Adrenal gland (tissue), 12 donors: Measurements from ENCODE around the gene NCAM2. TPM values are rescaled to one million over a fixed set of nuclear protein-coding genes. Genes with fewer than 3 reads are reported as not detected.

Experiments used
- DNase-seq, 7 donors: peaks; one replicate each; pipeline ENCODE4 v3.0.0-alpha.2; 2019 to 2020
- H3K27ac ChIP-seq, 5 donors: fragments of 200-600 bp; sonication (generic) in 4 of 5; 1 replicate in 3 of 5; 2 replicates in 2 of 5; pipeline versions ENCODE4 v1.5.1 to v1.8.0; 2016 to 2020; ENCODE audit warnings: mild to moderate bottlenecking in 1 of 5
- H3K27me3 ChIP-seq: fragments of 200-600 bp; 2 replicates; pipeline ENCODE4 v1.8.0; 2021
- H3K36me3 ChIP-seq, 2 donors: fragments of 200-600 bp; replicated peaks in 1 of 2; 1 replicate in 1 of 2; 2 replicates in 1 of 2; pipeline versions ENCODE4 v1.5.1 to v1.8.0; 2018 to 2022
- H3K4me1 ChIP-seq, 2 donors: fragments of 200-600 bp; replicated peaks in 1 of 2; 1 replicate in 1 of 2; 2 replicates in 1 of 2; pipeline versions ENCODE4 v1.5.1 to v1.8.0; 2018 to 2021
- H3K4me3 ChIP-seq, 4 donors: fragments of 200-600 bp; sonication (generic) in 3 of 4; one replicate each; pipeline ENCODE4 v1.5.1; 2016 to 2018
- H3K9me3 ChIP-seq, 3 donors: fragments of 200-600 bp; sonication (generic) in 1 of 3; replicated peaks in 1 of 3; 1 replicate in 2 of 3; 2 replicates in 1 of 3; pipeline versions ENCODE4 v1.5.1 to v1.8.0; 2016 to 2021
- POLR2A ChIP-seq, 2 donors: fragments of 450-650 bp; IDR thresholded peaks; one replicate each; pipeline ENCODE4 v1.6.1; 2017; ENCODE audit warnings: antibody characterized with exemption in 2 of 2, mild to moderate bottlenecking in 2 of 2, moderate library complexity in 1 of 2
- WGBS, 4 donors: extraction: QIAGEN DNeasy Blood & Tissue Kit in 2 of 4; methylation state at CpG; one replicate each; pipeline versions ENCODE4 v1.1.5 to v1.1.7; 2013 to 2017; 5-methylcytosine and 5-hydroxymethylcytosine counted together
- intact Hi-C, 2 donors: fragments of 100-400 bp; cut with DNase I; formaldehyde crosslinking; loops; one replicate each; pipeline versions ENCODE4 v1.14.1 to v1.15.0; 2022 to 2023
- polyA plus RNA-seq, 3 donors: library from polyadenylated mRNA; stranded (reverse); fragments of 200-250 nt in 2 of 3; fragments of 350-450 nt in 1 of 3; fragmentation: Illumina TruSeq in 1 of 3; extraction: RNeasy Lipid Tissue Mini Kit (QIAGEN cat#74804) in 1 of 3; gene quantifications; one replicate each; pipeline ENCODE4 v1.2.3, GENCODE V29; 2013 to 2014
- total RNA-seq, 9 donors: library from RNA; depleted of rRNA in 4 of 9; stranded (reverse); fragments of >200 nt in 4 of 9; fragments of 120-200 nt in 1 of 9; fragmentation: NEBNext Ultra II Directional in 1 of 9; extraction: Animal tissue kit (Norgen Biotek cat#: 25700) in 1 of 9; gene quantifications; one replicate each; pipeline versions ENCODE4 v1.1.0 to v1.2.4, GENCODE V29; 2013 to 2023
- TF ChIP-seq, protein P1 (sequence below), 6 experiments: fragments of 450-650 bp in 4 of 6; fragments of 200-600 bp in 2 of 6; sonication (generic) in 1 of 6; IDR thresholded peaks; 1 replicate in 5 of 6; 2 replicates in 1 of 6; pipeline versions ENCODE4 v1.5.1 to v1.8.0; 2016 to 2021; ENCODE audit warnings: antibody characterized with exemption in 6 of 6, mild to moderate bottlenecking in 2 of 6, moderate library complexity in 1 of 6
- donor health status: healthy with polysubstance abuse.
- donor health status: Bipolar disorder and iron deficiency.
- donor health status: DM: yes; HTN: yes; CAD: no.
- donor health status: DM: no; HTN: no; CAD: no.
- donor health status: DM: no; HTN: no; CAD: no.
- donor health status: DM: yes; HTN: yes; CAD: no.

NCAM2 gene
- total and polyA plus RNA-seq, 12 donors: 2.2 to 59.4 (median 18.9) TPM

DNA sequence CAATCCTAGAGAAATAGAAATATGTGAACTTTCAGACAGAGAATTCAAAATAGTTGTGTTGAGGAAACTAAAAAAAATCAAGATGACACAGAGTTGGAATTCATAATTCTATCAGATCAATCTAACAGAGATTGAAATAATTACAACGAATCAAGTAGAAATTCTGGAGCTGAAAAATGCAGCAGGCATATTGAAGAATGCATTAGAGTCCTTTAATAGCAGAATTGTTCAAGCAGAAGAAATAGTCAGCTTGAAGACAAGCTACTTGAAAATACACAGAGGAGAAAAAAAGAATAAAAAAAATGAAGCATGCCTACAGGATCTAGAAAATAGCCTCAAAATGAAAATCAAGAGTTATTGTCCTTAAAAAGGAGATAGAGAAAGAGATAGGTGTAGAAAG lies 347.1 kb downstream of the NCAM2 start:
- no peaks in the 10 kb centered on the region for H3K4me1 ChIP-seq
- no peak for TF ChIP-seq POLR2A (IDR thresholded peaks at IDR 0.05)
- H3K36me3 ChIP-seq: no peaks in the 10 kb centered on the region
- DNase-seq: no peak
- 63 to 81% (median 78%) methylated on average over 1 of the region's 1 CpG for WGBS, 4 donors
- H3K4me3 ChIP-seq: no peak overlapping the region
- peaks cover 0 to 13% (median 0%) of the 10 kb centered on the region in 3 donors for H3K9me3 ChIP-seq
- H3K27me3 ChIP-seq: no peaks in the 10 kb centered on the region
- intact Hi-C loops: no loop called here
- H3K27ac ChIP-seq: no peak overlapping the region

DNA sequence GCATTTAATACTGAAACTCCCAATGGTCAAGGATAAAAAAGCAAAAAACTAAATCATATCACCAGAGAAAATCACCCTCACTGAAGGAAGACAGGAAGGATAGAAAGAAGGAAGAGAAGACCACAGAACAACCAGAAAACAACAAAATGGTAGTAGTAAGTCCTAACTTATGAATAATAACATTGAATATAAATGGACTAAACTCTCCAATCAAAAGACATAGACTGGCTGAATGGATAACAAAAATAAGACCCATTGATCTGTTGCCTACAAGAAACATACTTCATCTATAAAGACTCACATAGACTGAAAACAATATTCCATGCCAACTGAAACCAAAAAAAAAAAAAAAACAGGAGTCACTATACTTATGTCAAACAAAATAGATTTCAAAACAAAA lies 347.7 kb downstream of the NCAM2 start:
- TF ChIP-seq POLR2A (IDR thresholded peaks at IDR 0.05): no peak
- TF ChIP-seq, protein P1, sequence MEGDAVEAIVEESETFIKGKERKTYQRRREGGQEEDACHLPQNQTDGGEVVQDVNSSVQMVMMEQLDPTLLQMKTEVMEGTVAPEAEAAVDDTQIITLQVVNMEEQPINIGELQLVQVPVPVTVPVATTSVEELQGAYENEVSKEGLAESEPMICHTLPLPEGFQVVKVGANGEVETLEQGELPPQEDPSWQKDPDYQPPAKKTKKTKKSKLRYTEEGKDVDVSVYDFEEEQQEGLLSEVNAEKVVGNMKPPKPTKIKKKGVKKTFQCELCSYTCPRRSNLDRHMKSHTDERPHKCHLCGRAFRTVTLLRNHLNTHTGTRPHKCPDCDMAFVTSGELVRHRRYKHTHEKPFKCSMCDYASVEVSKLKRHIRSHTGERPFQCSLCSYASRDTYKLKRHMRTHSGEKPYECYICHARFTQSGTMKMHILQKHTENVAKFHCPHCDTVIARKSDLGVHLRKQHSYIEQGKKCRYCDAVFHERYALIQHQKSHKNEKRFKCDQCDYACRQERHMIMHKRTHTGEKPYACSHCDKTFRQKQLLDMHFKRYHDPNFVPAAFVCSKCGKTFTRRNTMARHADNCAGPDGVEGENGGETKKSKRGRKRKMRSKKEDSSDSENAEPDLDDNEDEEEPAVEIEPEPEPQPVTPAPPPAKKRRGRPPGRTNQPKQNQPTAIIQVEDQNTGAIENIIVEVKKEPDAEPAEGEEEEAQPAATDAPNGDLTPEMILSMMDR (IDR thresholded peaks at IDR 0.05): no peak
- Histone ChIP-seq H3K36me3 (no peaks in the 10 kb centered on the region), H3K4me3 (no peak overlapping the region), H3K9me3 (peaks cover 0 to 13% (median 0%) of the 10 kb centered on the region in 3 donors), H3K27me3 (no peaks in the 10 kb centered on the region), H3K27ac (no peak overlapping the region), H3K4me1 (no peaks in the 10 kb centered on the region)
- intact Hi-C loops: no loop called here
- no peak for DNase-seq

DNA sequence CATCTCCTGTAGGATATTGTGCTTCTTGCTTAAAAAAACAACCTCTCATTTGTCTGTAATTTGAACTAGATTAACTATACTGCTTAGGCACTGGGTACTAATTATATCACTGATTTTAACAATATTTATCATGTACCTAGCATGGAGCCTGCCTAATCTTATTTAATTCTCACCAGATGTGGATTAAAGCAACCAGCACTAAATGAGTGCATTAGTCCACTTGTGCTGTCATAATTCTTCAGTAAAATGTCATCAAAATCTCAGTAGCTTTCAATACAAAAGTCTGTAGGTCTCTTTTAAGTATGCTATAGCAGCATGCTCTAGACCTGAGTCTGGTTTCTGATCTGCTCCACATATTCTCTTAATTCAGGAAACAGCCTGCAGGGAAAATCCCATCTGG lies 368.1 kb downstream of the NCAM2 start:
- Histone ChIP-seq H3K4me3 (no peak overlapping the region), H3K36me3 (no peaks in the 10 kb centered on the region), H3K27ac (no peak overlapping the region), H3K27me3 (no peaks in the 10 kb centered on the region), H3K4me1 (no peaks in the 10 kb centered on the region), H3K9me3 (no peaks in the 10 kb centered on the region)
- TF ChIP-seq, protein P1 (IDR thresholded peaks at IDR 0.05): no peak
- TF ChIP-seq POLR2A (IDR thresholded peaks at IDR 0.05): no peak
- DNase-seq: no peak
- intact Hi-C loops: no loop called here

DNA sequence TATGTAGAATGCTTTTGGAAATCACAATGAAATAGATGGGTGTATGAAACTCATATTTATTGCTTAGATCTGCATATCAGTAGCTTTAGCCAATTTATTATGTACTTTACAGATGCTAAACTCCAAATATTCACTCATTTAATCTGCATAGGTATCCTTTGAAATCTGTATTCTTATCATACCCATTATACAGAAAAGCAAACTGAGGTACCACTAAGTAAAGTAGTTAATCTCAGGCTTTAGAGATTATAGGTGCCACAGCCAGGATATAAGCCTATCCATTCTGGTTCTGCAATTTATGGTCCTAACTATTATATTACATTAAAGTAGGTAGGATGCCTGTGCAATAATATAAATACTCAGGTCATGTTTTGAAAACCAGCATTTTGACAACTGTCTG lies 369.4 kb downstream of the NCAM2 start:
- H3K36me3 ChIP-seq: no peaks in the 10 kb centered on the region
- no peaks in the 10 kb centered on the region for H3K9me3 ChIP-seq
- no peak for DNase-seq
- no peak overlapping the region for H3K27ac ChIP-seq
- intact Hi-C loops: no loop called here
- TF ChIP-seq POLR2A (IDR thresholded peaks at IDR 0.05): no peak
- TF ChIP-seq, protein P1 (IDR thresholded peaks at IDR 0.05): no peak
- no peaks in the 10 kb centered on the region for H3K27me3 ChIP-seq
- no peak overlapping the region for H3K4me3 ChIP-seq
- no peaks in the 10 kb centered on the region for H3K4me1 ChIP-seq

DNA sequence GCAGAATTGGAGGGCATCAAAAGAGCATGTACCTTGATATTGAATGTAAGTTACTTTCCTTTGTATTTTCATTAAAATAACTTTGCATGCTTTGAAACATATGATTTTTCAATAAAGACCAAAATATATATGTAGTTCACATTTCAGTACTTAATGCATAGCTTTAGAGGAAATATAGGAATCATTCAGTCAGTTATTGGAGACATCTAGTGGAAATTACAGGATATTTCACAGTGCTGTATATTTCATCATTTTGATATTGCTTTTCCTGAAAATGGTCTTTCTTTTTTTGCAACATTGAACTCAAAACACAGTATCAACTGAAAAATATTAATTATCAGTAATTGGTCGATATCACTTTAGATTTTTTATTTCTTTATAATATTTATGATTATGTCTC lies 375.8 kb downstream of the NCAM2 start:
- no peak for TF ChIP-seq POLR2A (IDR thresholded peaks at IDR 0.05)
- TF ChIP-seq, protein P1 (IDR thresholded peaks at IDR 0.05): peak in 5 of 6 experiments; percentile 9 to 31 (median 22)

More for the DNA sequence above, 375.8 kb downstream of the NCAM2 start:
- intact Hi-C loops: no loop called here
- Histone ChIP-seq H3K27me3 (no peaks in the 10 kb centered on the region), H3K4me3 (no peak overlapping the region), H3K36me3 (no peaks in the 10 kb centered on the region), H3K27ac (no peak overlapping the region), H3K4me1 (no peaks in the 10 kb centered on the region), H3K9me3 (no peaks in the 10 kb centered on the region)
- DNase-seq: no peak
- WGBS, 4 donors: 54 to 77% (median 66%) methylated on average over 1 of the region's 1 CpG
